ENCODE data around the gene EPHA7.

DNA sequence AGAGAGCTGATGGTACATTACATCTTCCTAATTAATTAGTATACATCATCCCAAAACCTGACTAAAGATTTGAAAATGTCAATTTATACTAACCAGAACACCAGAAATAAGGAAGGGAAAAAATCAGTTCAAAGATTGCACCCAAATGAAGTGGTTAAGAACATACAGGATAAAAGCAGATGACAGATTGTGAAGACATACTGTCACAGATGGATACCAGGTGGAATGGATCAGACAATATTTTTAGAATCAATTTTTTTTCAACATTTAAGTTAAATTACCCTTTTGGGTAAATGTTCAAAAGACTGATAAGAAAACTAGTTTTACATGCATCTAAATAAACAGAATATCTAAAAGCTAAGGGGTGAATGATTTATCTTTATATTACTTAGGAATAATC is 47.6 kb downstream of the EPHA7 start:
- TF ChIP-seq, protein P1, sequence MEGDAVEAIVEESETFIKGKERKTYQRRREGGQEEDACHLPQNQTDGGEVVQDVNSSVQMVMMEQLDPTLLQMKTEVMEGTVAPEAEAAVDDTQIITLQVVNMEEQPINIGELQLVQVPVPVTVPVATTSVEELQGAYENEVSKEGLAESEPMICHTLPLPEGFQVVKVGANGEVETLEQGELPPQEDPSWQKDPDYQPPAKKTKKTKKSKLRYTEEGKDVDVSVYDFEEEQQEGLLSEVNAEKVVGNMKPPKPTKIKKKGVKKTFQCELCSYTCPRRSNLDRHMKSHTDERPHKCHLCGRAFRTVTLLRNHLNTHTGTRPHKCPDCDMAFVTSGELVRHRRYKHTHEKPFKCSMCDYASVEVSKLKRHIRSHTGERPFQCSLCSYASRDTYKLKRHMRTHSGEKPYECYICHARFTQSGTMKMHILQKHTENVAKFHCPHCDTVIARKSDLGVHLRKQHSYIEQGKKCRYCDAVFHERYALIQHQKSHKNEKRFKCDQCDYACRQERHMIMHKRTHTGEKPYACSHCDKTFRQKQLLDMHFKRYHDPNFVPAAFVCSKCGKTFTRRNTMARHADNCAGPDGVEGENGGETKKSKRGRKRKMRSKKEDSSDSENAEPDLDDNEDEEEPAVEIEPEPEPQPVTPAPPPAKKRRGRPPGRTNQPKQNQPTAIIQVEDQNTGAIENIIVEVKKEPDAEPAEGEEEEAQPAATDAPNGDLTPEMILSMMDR (IDR thresholded peaks at IDR 0.05): no peak
- TF ChIP-seq POLR2A (IDR thresholded peaks at IDR 0.05): no peak
